ENCODE data around the gene LDLRAD2.

Gene LDLRAD2

GRCh38 chr1:21870611-21871010 lies 58.5 kb downstream of the LDLRAD2 start:
- Histone ChIP-seq H3K9me3 (ENCODE audit: control insufficient read depth in 2 of 2, low read length in 2 of 2) (no peaks in the 10 kb centered on the region), H3K4me1 (ENCODE audit: control insufficient read depth in 2 of 2, insufficient read depth in 2 of 2, low read length in 2 of 2) (peaks cover 2 to 3% of the 10 kb centered on the region in 2 donors), H3K36me3 (ENCODE audit: control insufficient read depth in 2 of 2, insufficient read depth in 2 of 2, low read length in 2 of 2) (peaks cover 35 to 40% of the 10 kb centered on the region in 2 donors), H3K4me3 (ENCODE audit: low read length in 2 of 2) (no peak overlapping the region), H3K27me3 (ENCODE audit: control insufficient read depth in 2 of 2, insufficient read depth in 2 of 2, low read length in 2 of 2) (no peaks in the 10 kb centered on the region), H3K27ac (ENCODE audit: low read depth in 2 of 2, low read length in 2 of 2) (no peak overlapping the region), H3K9ac (ENCODE audit: low read depth in 1 of 2, low read length in 2 of 2) (no peak overlapping the region)

- H3K4me1 ChIP-seq (ENCODE audit: control insufficient read depth in 2 of 2, insufficient read depth in 2 of 2, low read length in 2 of 2), result peaks cover 2 to 3% of the 10 kb centered on the region in 2 donors
- no peak overlapping the region for H3K4me3 ChIP-seq (ENCODE audit: low read length in 2 of 2)
- no peaks in the 10 kb centered on the region for H3K9me3 ChIP-seq (ENCODE audit: control insufficient read depth in 2 of 2, low read length in 2 of 2)
- no peaks in the 10 kb centered on the region for H3K27me3 ChIP-seq (ENCODE audit: control insufficient read depth in 2 of 2, insufficient read depth in 2 of 2, low read length in 2 of 2)
- no peak overlapping the region for H3K9ac ChIP-seq (ENCODE audit: low read depth in 1 of 2, low read length in 2 of 2)
- peaks cover 41 to 45% of the 10 kb centered on the region in 2 donors for H3K36me3 ChIP-seq (ENCODE audit: control insufficient read depth in 2 of 2, insufficient read depth in 2 of 2, low read length in 2 of 2)
- H3K27ac ChIP-seq (ENCODE audit: low read depth in 2 of 2, low read length in 2 of 2), result no peak overlapping the region
Measured at GRCh38 chr1:21871943-21872342, 59.9 kb downstream of the LDLRAD2 start.

GRCh38 chr1:21872445-21873079 lies 60.5 kb downstream of the LDLRAD2 start:
- Histone ChIP-seq H3K4me1 (ENCODE audit: control insufficient read depth in 2 of 2, insufficient read depth in 2 of 2, low read length in 2 of 2) (peaks cover 0 to 3% of the 10 kb centered on the region in 2 donors), H3K9ac (ENCODE audit: low read depth in 1 of 2, low read length in 2 of 2) (no peak overlapping the region), H3K9me3 (ENCODE audit: control insufficient read depth in 2 of 2, low read length in 2 of 2) (no peaks in the 10 kb centered on the region), H3K4me3 (ENCODE audit: low read length in 2 of 2) (no peak overlapping the region), H3K36me3 (ENCODE audit: control insufficient read depth in 2 of 2, insufficient read depth in 2 of 2, low read length in 2 of 2) (peaks cover 46 to 49% of the 10 kb centered on the region in 2 donors), H3K27ac (ENCODE audit: low read depth in 2 of 2, low read length in 2 of 2) (no peak overlapping the region), H3K27me3 (ENCODE audit: control insufficient read depth in 2 of 2, insufficient read depth in 2 of 2, low read length in 2 of 2) (no peaks in the 10 kb centered on the region)

GRCh38 chr1:21873174-21873573 lies 61.1 kb downstream of the LDLRAD2 start:
- Histone ChIP-seq H3K9me3 (ENCODE audit: control insufficient read depth in 2 of 2, low read length in 2 of 2) (no peaks in the 10 kb centered on the region), H3K4me3 (ENCODE audit: low read length in 2 of 2) (no peak overlapping the region), H3K9ac (ENCODE audit: low read depth in 1 of 2, low read length in 2 of 2) (no peak overlapping the region), H3K27me3 (ENCODE audit: control insufficient read depth in 2 of 2, insufficient read depth in 2 of 2, low read length in 2 of 2) (no peaks in the 10 kb centered on the region), H3K4me1 (ENCODE audit: control insufficient read depth in 2 of 2, insufficient read depth in 2 of 2, low read length in 2 of 2) (peaks cover 0 to 3% of the 10 kb centered on the region in 2 donors), H3K27ac (ENCODE audit: low read depth in 2 of 2, low read length in 2 of 2) (no peak overlapping the region), H3K36me3 (ENCODE audit: control insufficient read depth in 2 of 2, insufficient read depth in 2 of 2, low read length in 2 of 2) (peaks cover 53 to 55% of the 10 kb centered on the region in 2 donors)

- no peaks in the 10 kb centered on the region for H3K9me3 ChIP-seq (ENCODE audit: control insufficient read depth in 2 of 2, low read length in 2 of 2)
- H3K4me1 ChIP-seq (ENCODE audit: control insufficient read depth in 2 of 2, insufficient read depth in 2 of 2, low read length in 2 of 2), result peaks cover 0 to 3% of the 10 kb centered on the region in 2 donors
- no peak overlapping the region for H3K27ac ChIP-seq (ENCODE audit: low read depth in 2 of 2, low read length in 2 of 2)
- no peak overlapping the region for H3K4me3 ChIP-seq (ENCODE audit: low read length in 2 of 2)
- H3K27me3 ChIP-seq (ENCODE audit: control insufficient read depth in 2 of 2, insufficient read depth in 2 of 2, low read length in 2 of 2), result no peaks in the 10 kb centered on the region
- H3K9ac ChIP-seq (ENCODE audit: low read depth in 1 of 2, low read length in 2 of 2), result no peak overlapping the region
- H3K36me3 ChIP-seq (ENCODE audit: control insufficient read depth in 2 of 2, insufficient read depth in 2 of 2, low read length in 2 of 2), result peaks cover 57 to 59% of the 10 kb centered on the region in 2 donors
Measured at GRCh38 chr1:21873761-21874160, 61.7 kb downstream of the LDLRAD2 start.

- Histone ChIP-seq H3K36me3 (ENCODE audit: control insufficient read depth in 2 of 2, insufficient read depth in 2 of 2, low read length in 2 of 2) (peaks cover 62 to 65% of the 10 kb centered on the region in 2 donors), H3K4me3 (ENCODE audit: low read length in 2 of 2) (no peak overlapping the region), H3K27me3 (ENCODE audit: control insufficient read depth in 2 of 2, insufficient read depth in 2 of 2, low read length in 2 of 2) (no peaks in the 10 kb centered on the region), H3K27ac (ENCODE audit: low read depth in 2 of 2, low read length in 2 of 2) (no peak overlapping the region), H3K9ac (ENCODE audit: low read depth in 1 of 2, low read length in 2 of 2) (no peak overlapping the region), H3K4me1 (ENCODE audit: control insufficient read depth in 2 of 2, insufficient read depth in 2 of 2, low read length in 2 of 2) (peaks cover 0 to 3% of the 10 kb centered on the region in 2 donors), H3K9me3 (ENCODE audit: control insufficient read depth in 2 of 2, low read length in 2 of 2) (no peaks in the 10 kb centered on the region)
Measured at GRCh38 chr1:21874328-21874727, 62.3 kb downstream of the LDLRAD2 start.

All from mucosa of rectum (tissue), 2 donors.